SK-N-SH treated with all-trans-retinoic acid at 6 μM for 48 hours (cell line): ENCODE data around the gene NEURL1B.

Experiments
- BACH2 ChIP-seq: fragments of 250-450 bp; sonication (Bioruptor Pico); IDR thresholded peaks from 2 replicates; pipeline ENCODE4 v1.9.0; 2021; ENCODE audit warnings: mild to moderate bottlenecking, borderline replicate concordance
- CREB5 ChIP-seq: fragments of 250-450 bp; sonication (Bioruptor Pico); IDR thresholded peaks from 2 replicates; pipeline ENCODE4 v1.5.1; 2020; ENCODE audit warnings: low read depth, mild to moderate bottlenecking, moderate library complexity
- CSRNP3 ChIP-seq: fragments of 250-450 bp; sonication (Bioruptor Pico); IDR thresholded peaks from 2 replicates; pipeline ENCODE4 v1.5.1; 2021; ENCODE audit warnings: mild to moderate bottlenecking, moderate library complexity
- RARB ChIP-seq: fragments of 250-450 bp; sonication (Bioruptor Pico); IDR thresholded peaks from 2 replicates; pipeline ENCODE4 v1.8.0; 2021; ENCODE audit warnings: mild to moderate bottlenecking, moderate library complexity
- ZNF70 ChIP-seq: fragments of 450-650 bp; formaldehyde crosslinking; IDR thresholded peaks from 2 replicates; pipeline ENCODE4 v1.5.0; 2020; ENCODE audit warnings: mild to moderate bottlenecking, moderate library complexity
- TF ChIP-seq, protein P1 (sequence below): fragments of 250-450 bp; sonication (Bioruptor Pico); IDR thresholded peaks from 2 replicates; pipeline ENCODE4 v1.8.0; 2020; ENCODE audit warnings: mild to moderate bottlenecking, moderate library complexity, borderline replicate concordance

DNA sequence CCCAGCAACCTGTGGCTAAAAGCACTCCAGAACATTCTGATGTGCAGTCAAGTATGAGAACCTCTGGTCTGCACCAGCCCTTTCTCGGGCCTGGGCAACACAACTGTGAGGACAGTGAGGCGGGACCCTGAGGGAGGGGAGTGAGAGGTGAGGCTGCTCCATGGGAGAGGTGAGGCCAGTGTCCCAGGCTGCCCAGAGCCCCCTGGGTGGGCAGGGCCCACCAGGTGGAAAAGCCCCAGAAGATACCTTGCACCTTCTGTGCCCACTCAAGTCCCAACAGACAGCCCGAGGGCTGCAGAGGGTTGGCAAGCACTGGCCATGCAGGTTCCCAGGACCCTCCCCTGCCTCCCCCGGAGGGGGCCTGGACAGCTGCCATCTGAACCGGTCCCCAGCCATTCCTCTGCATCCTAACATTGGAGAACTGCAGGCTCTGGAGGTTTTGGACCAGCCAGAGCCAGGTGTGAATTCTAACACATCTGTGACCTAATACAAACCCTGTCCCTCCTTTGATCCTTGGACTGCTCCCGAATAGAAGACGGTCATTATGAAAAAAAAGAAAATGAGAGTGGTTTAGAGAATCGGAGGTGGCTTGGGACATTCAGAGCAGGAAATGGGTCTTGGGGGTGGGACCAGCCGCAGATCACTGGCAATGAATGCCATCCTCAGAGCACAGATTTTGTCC lies 72.9 kb downstream of the NEURL1B start:
- TF ChIP-seq, protein P1, sequence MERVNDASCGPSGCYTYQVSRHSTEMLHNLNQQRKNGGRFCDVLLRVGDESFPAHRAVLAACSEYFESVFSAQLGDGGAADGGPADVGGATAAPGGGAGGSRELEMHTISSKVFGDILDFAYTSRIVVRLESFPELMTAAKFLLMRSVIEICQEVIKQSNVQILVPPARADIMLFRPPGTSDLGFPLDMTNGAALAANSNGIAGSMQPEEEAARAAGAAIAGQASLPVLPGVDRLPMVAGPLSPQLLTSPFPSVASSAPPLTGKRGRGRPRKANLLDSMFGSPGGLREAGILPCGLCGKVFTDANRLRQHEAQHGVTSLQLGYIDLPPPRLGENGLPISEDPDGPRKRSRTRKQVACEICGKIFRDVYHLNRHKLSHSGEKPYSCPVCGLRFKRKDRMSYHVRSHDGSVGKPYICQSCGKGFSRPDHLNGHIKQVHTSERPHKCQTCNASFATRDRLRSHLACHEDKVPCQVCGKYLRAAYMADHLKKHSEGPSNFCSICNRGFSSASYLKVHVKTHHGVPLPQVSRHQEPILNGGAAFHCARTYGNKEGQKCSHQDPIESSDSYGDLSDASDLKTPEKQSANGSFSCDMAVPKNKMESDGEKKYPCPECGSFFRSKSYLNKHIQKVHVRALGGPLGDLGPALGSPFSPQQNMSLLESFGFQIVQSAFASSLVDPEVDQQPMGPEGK, result no peak
- TF ChIP-seq BACH2 (CRISPR knock-in tag), result no peak
- TF ChIP-seq ZNF70, result no peak
- TF ChIP-seq RARB (CRISPR knock-in tag), result no peak
- no peak for TF ChIP-seq CSRNP3 (CRISPR knock-in tag)
- no peak for TF ChIP-seq CREB5 (CRISPR knock-in tag)
